Hematopoietic multipotent progenitor cell treated with erythropoietin and hydrocortisone succinate and interleukin-3 and kit ligand, for 17 days (in vitro differentiated cells): ENCODE measurements around the gene ABLIM1.
A peak's percentile ranks its signal among the peaks of the same experiment; 100 is the strongest.

Source experiments
- DNase-seq: peaks from one replicate; pipeline ENCODE4 v3.0.0-alpha.2; 2015; ENCODE audit warnings: low spot score

Gene ABLIM1

DNA sequence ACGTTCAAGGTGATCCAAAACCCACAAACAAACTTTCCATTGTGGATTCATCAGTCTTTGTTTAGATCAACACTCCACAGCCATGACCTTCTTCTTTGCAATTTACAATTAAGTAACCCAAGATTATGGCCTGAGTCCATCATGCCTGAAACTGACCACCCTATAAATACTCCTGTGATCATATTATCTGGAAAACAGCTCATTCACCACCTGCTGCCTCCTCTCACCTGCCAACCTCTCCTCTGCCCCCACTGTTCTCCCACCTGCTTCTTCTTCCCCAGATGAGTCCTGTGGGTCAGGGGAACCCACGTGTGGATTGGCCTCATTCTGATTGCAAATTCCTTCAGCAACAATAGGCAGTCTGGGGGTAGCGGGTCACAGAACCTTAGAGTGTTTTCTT lies 81.4 kb downstream of the ABLIM1 start:
- DNase-seq, result no peak

DNA sequence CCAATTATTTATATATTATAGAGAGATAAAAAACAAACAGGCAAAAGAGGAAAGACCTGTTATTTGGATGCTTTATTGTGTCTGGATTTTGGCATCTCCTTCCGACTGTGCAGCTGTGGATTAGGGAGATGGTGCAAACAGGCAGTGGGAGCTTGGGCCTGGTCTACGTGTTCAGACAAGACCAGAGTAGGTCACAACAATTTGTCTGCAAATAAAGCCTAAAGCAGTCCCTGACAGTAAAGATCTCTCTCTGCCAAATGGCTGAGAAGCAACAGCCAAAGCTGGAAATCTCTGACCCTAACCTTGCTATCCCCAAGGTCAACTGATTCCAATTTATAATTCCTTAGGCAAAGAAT lies 82.0 kb downstream of the ABLIM1 start:
- DNase-seq, result no peak

GRCh38 chr10:114575417-114576131 lies 82.5 kb downstream of the ABLIM1 start:
- no peak for DNase-seq

GRCh38 chr10:114573330-114574045 lies 84.6 kb downstream of the ABLIM1 start:
- DNase-seq, result no peak

DNA sequence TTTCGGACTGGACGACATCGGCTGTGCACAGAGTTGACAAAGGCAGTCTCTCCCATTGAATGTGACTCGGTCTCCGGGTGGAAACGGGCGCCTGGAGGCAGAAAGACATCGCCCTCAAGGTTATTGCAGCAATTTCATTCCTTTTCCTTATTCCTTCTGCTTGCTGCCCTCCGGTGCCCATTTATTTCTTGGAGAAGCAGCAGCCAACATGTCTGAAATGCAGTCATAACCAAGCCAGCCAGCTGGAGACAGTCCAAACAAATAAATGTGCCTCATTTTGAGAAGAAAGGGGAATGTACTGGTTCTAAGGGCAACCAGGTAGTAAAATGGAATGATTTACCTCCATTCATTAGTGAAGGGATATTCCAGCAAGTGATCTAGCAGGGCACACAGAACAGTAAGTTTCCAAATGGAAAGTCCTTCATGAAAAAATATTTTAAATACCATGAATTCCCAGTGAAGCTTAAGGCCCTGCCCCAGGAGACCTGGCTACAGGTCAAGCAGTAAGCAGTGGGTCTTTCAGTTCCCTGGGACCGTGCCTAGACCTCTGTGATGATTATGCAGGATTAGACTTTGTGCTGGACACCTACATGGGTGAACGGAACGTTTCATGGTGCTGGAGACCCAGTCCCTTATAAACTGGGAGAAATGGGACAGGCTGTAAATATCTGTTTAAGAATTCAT lies 86.6 kb downstream of the ABLIM1 start:
- no peak for DNase-seq

DNA sequence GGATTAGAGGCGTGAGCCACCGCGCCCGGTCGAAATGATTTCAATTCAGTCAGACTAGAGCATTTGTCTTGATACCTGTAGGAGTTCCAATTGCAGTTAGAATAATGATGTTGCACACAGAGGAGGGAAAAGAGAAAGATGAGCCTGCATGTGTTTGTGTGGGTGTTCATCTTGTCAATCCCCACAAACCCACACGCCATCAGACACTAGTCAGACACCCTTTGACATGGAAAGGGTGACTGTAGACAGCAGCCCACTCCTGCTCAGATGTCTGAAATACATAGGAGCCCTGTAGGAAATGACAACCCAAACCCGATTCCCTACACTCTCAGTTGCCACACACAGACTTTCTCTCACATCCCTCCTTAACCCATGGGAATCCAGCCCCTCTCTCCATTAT lies 92.0 kb downstream of the ABLIM1 start:
- DNase-seq, result no peak

- no peak for DNase-seq
Measured at GRCh38 chr10:114565066-114565465, 93.0 kb downstream of the ABLIM1 start.

GRCh38 chr10:114561008-114561523 lies 97.0 kb downstream of the ABLIM1 start:
- no peak for DNase-seq

- DNase-seq, result no peak
Measured at GRCh38 chr10:114560144-114560543, 97.9 kb downstream of the ABLIM1 start.

- no peak for DNase-seq
Measured at GRCh38 chr10:114559636-114560035, 98.4 kb downstream of the ABLIM1 start.

DNA sequence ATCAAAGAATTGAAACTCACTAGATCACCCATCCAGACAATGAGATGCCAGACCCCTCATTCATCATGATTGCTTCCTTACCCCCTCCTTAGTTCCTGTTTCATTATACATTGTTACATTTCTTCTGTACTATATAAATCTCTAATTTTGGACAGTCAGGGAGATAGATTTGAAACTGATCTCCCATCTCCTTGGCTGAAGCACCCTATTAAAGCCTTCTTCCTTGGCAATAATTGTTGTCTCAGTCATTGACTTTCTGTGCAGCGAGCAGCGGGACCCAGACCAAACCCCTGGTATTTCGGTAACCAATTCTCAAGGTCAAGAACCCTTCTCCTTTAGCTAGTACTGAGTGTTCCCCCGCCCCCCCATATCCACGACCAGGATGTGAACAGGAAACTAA lies 100.2 kb downstream of the ABLIM1 start:
- no peak for DNase-seq

GRCh38 chr10:114556236-114557122 lies 101.6 kb downstream of the ABLIM1 start:
- DNase-seq, result no peak

DNA sequence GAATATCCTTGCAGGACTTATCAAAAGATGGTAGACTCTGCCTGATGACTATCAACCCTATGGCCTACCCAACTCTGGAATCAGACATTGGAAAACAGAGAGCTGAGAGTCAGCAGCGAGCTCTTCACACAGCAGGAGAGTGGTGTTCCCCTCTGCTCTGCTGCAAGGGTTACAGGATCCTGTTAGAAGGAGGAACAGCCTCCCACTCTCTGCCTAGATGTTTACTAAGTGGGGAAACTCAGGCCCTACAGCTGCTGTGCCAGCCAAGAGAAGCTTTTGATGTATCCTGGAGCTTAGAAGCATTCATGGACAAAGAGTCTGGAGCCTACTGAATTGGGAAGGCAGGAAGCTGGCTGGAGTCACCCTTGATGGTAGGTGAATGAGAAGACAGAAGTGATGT lies 104.6 kb downstream of the ABLIM1 start:
- DNase-seq, result no peak

DNA sequence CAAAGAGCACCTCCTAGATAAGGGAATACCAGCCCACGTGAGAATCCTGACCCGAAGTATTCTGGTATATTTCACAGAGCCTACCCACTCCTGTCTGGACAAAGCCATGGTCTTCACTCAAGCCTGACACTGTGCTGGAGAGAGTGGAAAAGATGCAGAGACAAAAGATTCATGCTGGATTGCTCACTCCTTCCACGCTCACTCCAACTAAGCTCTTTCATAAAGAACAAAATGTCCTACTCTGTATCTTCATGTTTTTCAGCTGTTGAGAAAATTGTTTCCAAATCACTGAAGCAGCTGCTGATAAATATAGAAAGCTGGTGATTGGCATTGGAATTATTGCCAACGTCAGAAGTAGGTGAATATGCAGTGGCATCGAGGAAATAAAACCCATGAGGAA lies 106.0 kb downstream of the ABLIM1 start:
- no peak for DNase-seq

DNA sequence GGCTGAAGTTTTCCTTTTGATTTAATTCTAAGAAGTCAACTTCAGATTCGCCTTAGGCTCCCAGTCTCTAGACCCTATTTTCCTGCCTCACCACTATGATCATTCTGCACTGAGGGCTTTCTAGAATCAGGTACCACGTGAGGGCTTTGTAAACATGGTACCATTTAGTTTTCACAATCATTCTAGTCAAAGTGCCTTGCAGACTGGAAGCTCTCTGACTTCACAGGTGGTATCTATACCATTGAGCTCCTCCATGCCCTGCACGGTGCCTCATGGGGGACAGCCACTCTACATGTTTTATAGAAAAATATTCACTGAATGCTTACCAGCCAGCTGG lies 106.5 kb downstream of the ABLIM1 start:
- DNase-seq, result no peak

GRCh38 chr10:114550756-114551635 lies 107.1 kb downstream of the ABLIM1 start:
- peak; percentile 40 for DNase-seq

- no peak for DNase-seq
Measured at GRCh38 chr10:114548662-114549061, 109.4 kb downstream of the ABLIM1 start.

- no peak for DNase-seq
Measured at GRCh38 chr10:114547514-114547913, 110.6 kb downstream of the ABLIM1 start.

GRCh38 chr10:114547056-114547455 lies 111.0 kb downstream of the ABLIM1 start:
- DNase-seq, result no peak

GRCh38 chr10:114545819-114546218 lies 112.3 kb downstream of the ABLIM1 start:
- DNase-seq, result no peak

DNA sequence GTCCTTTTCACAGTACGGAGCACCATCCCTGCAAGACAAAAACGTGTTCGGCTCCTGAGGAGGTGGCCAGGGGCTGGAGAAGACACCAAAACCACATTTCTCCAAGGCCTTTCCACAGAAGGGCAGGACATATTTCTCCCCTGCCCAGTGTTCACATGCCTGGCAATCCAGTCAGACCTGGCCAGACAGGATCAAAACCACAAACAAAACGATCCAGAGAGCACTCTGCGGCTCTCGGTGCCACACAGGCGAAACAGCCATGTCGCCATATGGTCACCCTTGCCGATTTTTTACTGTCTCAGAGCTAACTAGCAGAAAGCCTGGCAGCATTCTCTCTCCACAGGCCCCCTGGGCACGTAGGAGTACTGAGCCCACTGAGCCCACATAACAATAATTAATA lies 113.0 kb downstream of the ABLIM1 start:
- no peak for DNase-seq
